ENCODE results near the gene CMPK1.

The CMPK1 gene

GRCh38 chr1:47424336-47424982 is 90.9 kb downstream of the CMPK1 start:
- no peaks in the 10 kb centered on the region for H3K9me3 ChIP-seq
- no peaks in the 10 kb centered on the region for H3K4me1 ChIP-seq
- TF ChIP-seq, protein P1, sequence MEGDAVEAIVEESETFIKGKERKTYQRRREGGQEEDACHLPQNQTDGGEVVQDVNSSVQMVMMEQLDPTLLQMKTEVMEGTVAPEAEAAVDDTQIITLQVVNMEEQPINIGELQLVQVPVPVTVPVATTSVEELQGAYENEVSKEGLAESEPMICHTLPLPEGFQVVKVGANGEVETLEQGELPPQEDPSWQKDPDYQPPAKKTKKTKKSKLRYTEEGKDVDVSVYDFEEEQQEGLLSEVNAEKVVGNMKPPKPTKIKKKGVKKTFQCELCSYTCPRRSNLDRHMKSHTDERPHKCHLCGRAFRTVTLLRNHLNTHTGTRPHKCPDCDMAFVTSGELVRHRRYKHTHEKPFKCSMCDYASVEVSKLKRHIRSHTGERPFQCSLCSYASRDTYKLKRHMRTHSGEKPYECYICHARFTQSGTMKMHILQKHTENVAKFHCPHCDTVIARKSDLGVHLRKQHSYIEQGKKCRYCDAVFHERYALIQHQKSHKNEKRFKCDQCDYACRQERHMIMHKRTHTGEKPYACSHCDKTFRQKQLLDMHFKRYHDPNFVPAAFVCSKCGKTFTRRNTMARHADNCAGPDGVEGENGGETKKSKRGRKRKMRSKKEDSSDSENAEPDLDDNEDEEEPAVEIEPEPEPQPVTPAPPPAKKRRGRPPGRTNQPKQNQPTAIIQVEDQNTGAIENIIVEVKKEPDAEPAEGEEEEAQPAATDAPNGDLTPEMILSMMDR (IDR thresholded peaks at IDR 0.05; ENCODE audit: low read depth, low read length), result peak; percentile 63
- no peaks in the 10 kb centered on the region for H3K36me3 ChIP-seq
- DNase-seq, result no peak
- no peak overlapping the region for H3K4me3 ChIP-seq (ENCODE audit: low read depth, low read length)
- peaks cover 15% of the 10 kb centered on the region for H3K27me3 ChIP-seq
